B cell (primary cell): ENCODE measurements around the gene CRY1. TPM values are rescaled to one million over a fixed set of nuclear protein-coding genes. Genes with fewer than 3 reads are reported as not detected.
A peak's percentile ranks its signal among the peaks of the same experiment; 100 is the strongest.
"Not testable (repeated sequence)": the region's sequence is repeated elsewhere in the genome, so short reads cannot be mapped to it uniquely, and the experiment has no call there.

Experiments
- ATAC-seq: fragments of 200-7000 bp; cut with Tn5 transposase; one replicate; pipeline ENCODE4 v1.10.0; 2021; ENCODE audit warnings: low read depth, mild to moderate bottlenecking, moderate number of reproducible peaks, moderate library complexity
- CTCF ChIA-PET: fragments of 350-600 bp; sonication (Branson Sonifier 250); formaldehyde crosslinking; loops from one replicate; lab custom pipeline; 2021; ENCODE audit warnings: antibody characterized with exemption, inconsistent platforms; lab: Charles Lee
- POLR2A ChIA-PET: fragments of 350-600 bp; sonication (Branson Sonifier 250); formaldehyde crosslinking; loops from one replicate; lab custom pipeline; 2021; ENCODE audit warnings: antibody characterized with exemption; lab: Charles Lee
- DNase-seq: peaks from one replicate; pipeline ENCODE4 v3.0.0; 2013
- H2AFZ ChIP-seq: 2 replicates; pipeline ENCODE4 v1.6.1; 2012; ENCODE audit warnings: mild to moderate bottlenecking, low read depth, low read length; ENCODE audit not compliant: insufficient read depth, poor library complexity, severe bottlenecking
- H3K27ac ChIP-seq, 2 donors: 1 replicate in 1 of 2; 2 replicates in 1 of 2; pipeline ENCODE4 v1.5.1; 2012 to 2013; ENCODE audit warnings: low read length in 2 of 2, mild to moderate bottlenecking in 2 of 2, moderate library complexity in 1 of 2
- H3K27me3 ChIP-seq, 4 experiments: fragments of 200-600 bp in 1 of 4; sonication (generic) in 1 of 4; replicated peaks in 1 of 4; 1 replicate in 2 of 4; 2 replicates in 2 of 4; pipeline versions ENCODE4 v1.6.1 to v1.7.0; 2013 to 2016; ENCODE audit warnings: low read length in 3 of 4, mild to moderate bottlenecking in 2 of 4, mixed read lengths in 1 of 4, moderate library complexity in 1 of 4; ENCODE audit not compliant: insufficient read depth in 4 of 4, control insufficient read depth in 3 of 4; ENCODE audit errors: control extremely low read depth in 1 of 4
- H3K36me3 ChIP-seq, 2 experiments: replicated peaks in 1 of 2; 1 replicate in 1 of 2; 2 replicates in 1 of 2; pipeline versions ENCODE4 v1.6.1 to v1.7.1; 2013; ENCODE audit warnings: low read length in 1 of 2; ENCODE audit not compliant: insufficient read depth in 2 of 2, control insufficient read depth in 1 of 2; ENCODE audit errors: control extremely low read depth in 1 of 2, extremely low read depth in 1 of 2
- H3K4me1 ChIP-seq, 2 donors: fragments of 200-600 bp in 1 of 2; sonication (generic) in 1 of 2; 1 replicate in 1 of 2; 2 replicates in 1 of 2; pipeline versions ENCODE4 v1.5.1 to v1.6.1; 2013 to 2017; ENCODE audit warnings: low read length in 2 of 2; ENCODE audit not compliant: control insufficient read depth in 2 of 2, insufficient read depth in 2 of 2
- H3K4me2 ChIP-seq: replicated peaks from 2 replicates; pipeline ENCODE3; 2012; ENCODE audit warnings: mild to moderate bottlenecking, low read depth, low read length; ENCODE audit not compliant: poor library complexity, severe bottlenecking
- H3K4me3 ChIP-seq, 5 experiments: fragments of 200-600 bp in 1 of 5; sonication (generic) in 1 of 5; 1 replicate in 3 of 5; 2 replicates in 2 of 5; pipeline versions ENCODE4 v1.5.1 to v1.7.0; 2011 to 2016; ENCODE audit warnings: low read length in 4 of 5, mild to moderate bottlenecking in 4 of 5, low read depth in 2 of 5, control low read depth in 1 of 5, moderate library complexity in 1 of 5; ENCODE audit not compliant: insufficient read depth in 1 of 5; ENCODE audit errors: control extremely low read depth in 1 of 5, extremely low read depth in 1 of 5
- H3K79me2 ChIP-seq: fragments of 200-600 bp; sonication (generic); one replicate; pipeline ENCODE4 v1.6.0; 2016; ENCODE audit warnings: low read length; ENCODE audit not compliant: control insufficient read depth, insufficient read depth
- H3K9ac ChIP-seq: fragments of 200-600 bp; sonication (generic); 2 replicates; pipeline ENCODE4 v1.6.1; 2017; ENCODE audit warnings: mild to moderate bottlenecking, low read length, moderate library complexity
- H3K9me3 ChIP-seq, 3 donors: one replicate each; pipeline versions ENCODE4 v1.6.1 to v1.7.1; 2013; ENCODE audit warnings: low read length in 2 of 3; ENCODE audit not compliant: control insufficient read depth in 2 of 3, insufficient read depth in 1 of 3; ENCODE audit errors: control extremely low read depth in 1 of 3
- H4K20me1 ChIP-seq: 2 replicates; pipeline ENCODE4 v1.6.0; 2012; ENCODE audit warnings: mild to moderate bottlenecking, low read length; ENCODE audit not compliant: insufficient read depth, control insufficient read depth, poor library complexity, severe bottlenecking
- H3K27ac Mint-ChIP-seq: one replicate; pipeline ENCODE4 v1.8.0; 2021; ENCODE audit warnings: mixed read lengths
- H3K27me3 Mint-ChIP-seq: one replicate; pipeline ENCODE4 v1.8.0; 2021; ENCODE audit warnings: mixed read lengths
- H3K4me1 Mint-ChIP-seq: one replicate; pipeline ENCODE4 v1.8.0; 2021; ENCODE audit warnings: mixed read lengths
- H3K4me3 Mint-ChIP-seq: one replicate; pipeline ENCODE4 v1.8.0; 2021; ENCODE audit warnings: mixed read lengths
- H3K9me3 Mint-ChIP-seq: one replicate; pipeline ENCODE4 v1.8.0; 2022; ENCODE audit warnings: mixed read lengths; ENCODE audit not compliant: insufficient read depth
- EZH2 ChIP-seq: IDR thresholded peaks from 2 replicates; pipeline ENCODE4 v1.6.1; 2012; ENCODE audit warnings: borderline replicate concordance, low read depth, mild to moderate bottlenecking, moderate library complexity, low read length; ENCODE audit not compliant: insufficient read depth, poor library complexity, severe bottlenecking
- WGBS: methylation state at CpG from one replicate; pipeline ENCODE4 v1.1.5; 2013; ENCODE audit warnings: missing lambda C conversion rate; ENCODE audit not compliant: insufficient coverage; 5-methylcytosine and 5-hydroxymethylcytosine counted together
- intact Hi-C: fragments of 100-400 bp; cut with micrococcal nuclease; formaldehyde crosslinking; loops from one replicate; pipeline ENCODE4 v1.10.0; 2022
- polyA plus RNA-seq: library from polyadenylated mRNA; depleted of rRNA; stranded (reverse); fragments of >200 nt; gene quantifications from 2 replicates; pipeline ENCODE4 v1.2.3, GENCODE V29; 2012
- total RNA-seq, 2 donors: library from RNA; stranded (reverse); fragments of 120-200 nt in 1 of 2; gene quantifications; 1 replicate in 1 of 2; 2 replicates in 1 of 2; pipeline versions ENCODE4 v1.2.3 to v1.2.4, GENCODE V29; 2013 to 2022
- TF ChIP-seq, protein P1 (sequence below): fragments of 200-600 bp; IDR thresholded peaks from one replicate; pipeline ENCODE4 v1.8.0; 2022; ENCODE audit warnings: antibody characterized with exemption, mild to moderate bottlenecking

CRY1 gene
- total and polyA plus RNA-seq, 2 donors (not counting 1 experiment from before 2014, with no cell fraction given), result 2.4 to 8.8 TPM

DNA sequence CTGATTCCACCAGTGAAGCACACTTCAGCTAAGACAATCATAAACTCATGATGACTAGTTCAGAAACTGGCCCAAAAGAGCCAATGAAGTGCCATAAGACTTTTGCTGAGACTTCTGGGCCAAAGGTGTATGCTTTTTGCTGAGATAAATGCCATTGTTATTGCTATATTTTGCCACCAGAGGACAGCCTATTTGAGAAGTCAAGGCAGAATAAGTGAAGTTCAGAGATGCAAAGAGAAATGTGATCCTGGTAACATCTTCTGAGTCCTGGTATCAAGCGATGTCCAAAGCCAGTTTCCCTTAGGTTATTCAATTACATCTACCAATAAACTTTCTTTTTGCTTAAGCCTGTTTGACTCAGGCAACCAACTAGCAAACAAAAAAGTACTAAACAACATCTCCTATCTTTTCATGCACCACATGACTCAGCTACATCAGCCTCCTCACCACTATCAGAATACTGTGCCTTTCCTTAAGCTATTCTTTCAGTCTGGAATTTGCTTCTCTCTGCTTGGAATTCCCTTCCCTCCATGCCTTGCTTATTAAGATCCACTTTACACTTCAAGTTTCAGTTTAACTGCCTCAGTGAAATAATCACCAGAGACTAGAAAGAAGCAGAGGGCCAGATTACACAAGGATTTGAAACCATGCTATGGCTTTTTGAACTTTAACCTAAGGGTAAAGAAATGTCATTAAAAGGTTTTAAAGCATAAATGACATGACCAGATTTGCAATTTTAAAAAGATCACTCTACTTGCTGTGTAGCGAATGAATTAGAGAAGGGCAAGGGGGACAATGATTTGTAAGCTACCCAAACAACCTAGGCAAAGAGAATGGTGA, 14.0 kb downstream of the CRY1 start:
- 71% methylated on average over 1 of the region's 2 CpGs for WGBS
- H3K79me2 ChIP-seq, result peaks cover 3% of the 10 kb centered on the region
- ChIA-PET CTCF (interaction anchor here (0.6 to 3.0 kb wide), 2 partner anchors 13 to 25 kb away, joined by 3 to 8 read pairs; no protein-coding TSS in a partner anchor), POLR2A (no interaction called here)
- intact Hi-C loops, result no loop called here
- no peak overlapping the region for H3K27ac Mint-ChIP-seq
- no peaks in the 10 kb centered on the region for H4K20me1 ChIP-seq
- no peaks in the 10 kb centered on the region for H3K36me3 ChIP-seq
- H3K4me1 Mint-ChIP-seq, result no peaks in the 10 kb centered on the region
- DNase-seq (peak; percentile 30), ATAC-seq (no peak)
- no peak overlapping the region for H3K4me2 ChIP-seq
- H3K9ac ChIP-seq, result no peak overlapping the region
- H3K27me3 ChIP-seq, result peaks cover 0 to 5% (median 0%) of the 10 kb centered on the region in 4 experiments
- no peak overlapping the region for H3K4me3 ChIP-seq
- H3K27ac ChIP-seq, result no peak overlapping the region
- no peak overlapping the region for H2AFZ ChIP-seq
- no peaks in the 10 kb centered on the region for H3K4me1 ChIP-seq
- peaks cover 5% of the 10 kb centered on the region for H3K9me3 Mint-ChIP-seq
- TF ChIP-seq EZH2, result no peak
- TF ChIP-seq, protein P1, sequence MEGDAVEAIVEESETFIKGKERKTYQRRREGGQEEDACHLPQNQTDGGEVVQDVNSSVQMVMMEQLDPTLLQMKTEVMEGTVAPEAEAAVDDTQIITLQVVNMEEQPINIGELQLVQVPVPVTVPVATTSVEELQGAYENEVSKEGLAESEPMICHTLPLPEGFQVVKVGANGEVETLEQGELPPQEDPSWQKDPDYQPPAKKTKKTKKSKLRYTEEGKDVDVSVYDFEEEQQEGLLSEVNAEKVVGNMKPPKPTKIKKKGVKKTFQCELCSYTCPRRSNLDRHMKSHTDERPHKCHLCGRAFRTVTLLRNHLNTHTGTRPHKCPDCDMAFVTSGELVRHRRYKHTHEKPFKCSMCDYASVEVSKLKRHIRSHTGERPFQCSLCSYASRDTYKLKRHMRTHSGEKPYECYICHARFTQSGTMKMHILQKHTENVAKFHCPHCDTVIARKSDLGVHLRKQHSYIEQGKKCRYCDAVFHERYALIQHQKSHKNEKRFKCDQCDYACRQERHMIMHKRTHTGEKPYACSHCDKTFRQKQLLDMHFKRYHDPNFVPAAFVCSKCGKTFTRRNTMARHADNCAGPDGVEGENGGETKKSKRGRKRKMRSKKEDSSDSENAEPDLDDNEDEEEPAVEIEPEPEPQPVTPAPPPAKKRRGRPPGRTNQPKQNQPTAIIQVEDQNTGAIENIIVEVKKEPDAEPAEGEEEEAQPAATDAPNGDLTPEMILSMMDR, result peak; percentile 62
- H3K9me3 ChIP-seq, result peaks cover 0 to 2% (median 0%) of the 10 kb centered on the region in 3 donors
- H3K4me3 Mint-ChIP-seq, result no peak overlapping the region
- peaks cover 20% of the 10 kb centered on the region for H3K27me3 Mint-ChIP-seq

DNA sequence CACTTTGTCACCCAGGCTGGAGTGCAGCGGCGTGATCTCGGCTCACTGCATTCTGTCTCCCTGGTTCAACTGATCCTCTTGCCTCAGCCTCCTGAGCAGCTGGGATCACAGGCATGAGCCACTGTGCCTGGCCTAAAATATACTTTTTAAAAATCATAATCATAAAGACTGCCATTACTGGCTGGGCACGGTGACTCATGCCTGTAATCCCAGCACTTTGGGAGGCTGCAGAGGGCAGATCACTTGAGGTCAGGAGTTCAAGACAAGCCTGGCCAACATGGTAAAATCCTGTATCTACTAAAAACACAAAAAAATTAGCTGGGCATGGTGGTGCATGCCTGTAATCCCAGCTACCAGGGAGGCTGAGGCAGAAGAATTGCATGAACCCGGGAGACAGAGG, 20.1 kb downstream of the CRY1 start:
- H4K20me1 ChIP-seq, H3K27me3 ChIP-seq, H3K4me1 Mint-ChIP-seq, H3K4me3 ChIP-seq, H3K79me2 ChIP-seq, H3K27ac ChIP-seq, H3K36me3 ChIP-seq, CTCF ChIA-PET, intact Hi-C loops, DNase-seq, H2AFZ ChIP-seq, H3K27ac Mint-ChIP-seq, H3K9me3 ChIP-seq, ATAC-seq, POLR2A ChIA-PET, H3K4me3 Mint-ChIP-seq, H3K4me1 ChIP-seq, H3K4me2 ChIP-seq, H3K9ac ChIP-seq, H3K9me3 Mint-ChIP-seq: not testable (repeated sequence)
- H3K27me3 Mint-ChIP-seq, result peaks cover 15% of the 10 kb centered on the region
- WGBS, result 96% methylated on average over 5 of the region's 5 CpGs
